ENCODE results near the gene INSIG1. TPM values are rescaled to one million over a fixed set of nuclear protein-coding genes. Genes with fewer than 3 reads are reported as not detected.

INSIG1 gene
- total RNA-seq, 4 donors from 2014 or later: 17.5 to 79.4 (median 29.8) TPM

DNA sequence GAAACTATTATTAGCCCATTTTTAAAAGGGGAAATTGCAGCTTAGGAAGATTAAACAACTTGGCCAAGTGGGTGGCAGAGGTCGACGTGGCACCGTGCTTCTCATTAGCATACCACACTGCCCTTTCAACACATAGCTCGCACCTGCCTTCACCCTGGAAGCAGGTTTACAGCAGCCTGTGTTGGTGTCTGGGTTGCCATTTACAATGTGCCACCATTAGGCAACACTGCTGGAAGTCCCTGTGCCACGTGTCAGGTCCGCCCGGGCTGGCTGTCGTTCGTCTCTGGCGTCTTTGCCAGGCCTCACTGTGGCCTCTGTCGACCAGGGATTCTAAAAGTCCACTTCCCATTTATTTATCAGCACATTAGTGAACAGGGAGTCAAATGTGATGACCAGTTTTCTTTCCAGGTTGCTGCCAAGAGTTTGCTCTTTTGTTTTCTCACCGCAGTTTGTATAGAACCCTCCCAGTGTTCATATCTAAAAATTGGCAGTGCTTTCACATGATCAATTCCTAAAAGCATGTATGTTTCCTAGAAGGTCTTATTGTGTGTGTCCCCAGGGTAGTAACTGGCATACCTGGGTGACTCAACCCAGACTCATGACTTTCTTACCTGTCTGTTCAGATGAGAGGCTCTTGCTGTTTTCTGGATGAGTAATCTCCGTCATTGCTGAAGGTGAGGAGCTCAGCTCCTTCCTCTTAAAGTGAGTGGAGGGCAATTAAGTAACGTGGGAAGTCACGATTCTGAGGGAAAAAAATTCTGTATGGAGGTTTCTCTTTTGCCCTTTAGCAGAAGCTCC lies 9.2 kb downstream of the INSIG1 start:
- TF ChIP-seq POLR2A (IDR thresholded peaks at IDR 0.05): no peak
- TF ChIP-seq, protein P1, sequence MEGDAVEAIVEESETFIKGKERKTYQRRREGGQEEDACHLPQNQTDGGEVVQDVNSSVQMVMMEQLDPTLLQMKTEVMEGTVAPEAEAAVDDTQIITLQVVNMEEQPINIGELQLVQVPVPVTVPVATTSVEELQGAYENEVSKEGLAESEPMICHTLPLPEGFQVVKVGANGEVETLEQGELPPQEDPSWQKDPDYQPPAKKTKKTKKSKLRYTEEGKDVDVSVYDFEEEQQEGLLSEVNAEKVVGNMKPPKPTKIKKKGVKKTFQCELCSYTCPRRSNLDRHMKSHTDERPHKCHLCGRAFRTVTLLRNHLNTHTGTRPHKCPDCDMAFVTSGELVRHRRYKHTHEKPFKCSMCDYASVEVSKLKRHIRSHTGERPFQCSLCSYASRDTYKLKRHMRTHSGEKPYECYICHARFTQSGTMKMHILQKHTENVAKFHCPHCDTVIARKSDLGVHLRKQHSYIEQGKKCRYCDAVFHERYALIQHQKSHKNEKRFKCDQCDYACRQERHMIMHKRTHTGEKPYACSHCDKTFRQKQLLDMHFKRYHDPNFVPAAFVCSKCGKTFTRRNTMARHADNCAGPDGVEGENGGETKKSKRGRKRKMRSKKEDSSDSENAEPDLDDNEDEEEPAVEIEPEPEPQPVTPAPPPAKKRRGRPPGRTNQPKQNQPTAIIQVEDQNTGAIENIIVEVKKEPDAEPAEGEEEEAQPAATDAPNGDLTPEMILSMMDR (IDR thresholded peaks at IDR 0.05): no peak
- WGBS, 2 donors: 69 to 75% methylated on average over 15 of the region's 15 CpGs
- DNase-seq: no peak
- Histone ChIP-seq H3K36me3 (peaks cover 8 to 14% of the 10 kb centered on the region in 2 donors), H3K4me3 (replicated peaks in 1 of 3) (no peak overlapping the region), H3K27me3 (no peaks in the 10 kb centered on the region), H3K4me1 (peaks cover 0 to 7% of the 10 kb centered on the region in 2 donors), H3K9me3 (no peaks in the 10 kb centered on the region), H3K27ac (no peak overlapping the region)
- intact Hi-C loops (cut with DNase I): no loop called here

DNA sequence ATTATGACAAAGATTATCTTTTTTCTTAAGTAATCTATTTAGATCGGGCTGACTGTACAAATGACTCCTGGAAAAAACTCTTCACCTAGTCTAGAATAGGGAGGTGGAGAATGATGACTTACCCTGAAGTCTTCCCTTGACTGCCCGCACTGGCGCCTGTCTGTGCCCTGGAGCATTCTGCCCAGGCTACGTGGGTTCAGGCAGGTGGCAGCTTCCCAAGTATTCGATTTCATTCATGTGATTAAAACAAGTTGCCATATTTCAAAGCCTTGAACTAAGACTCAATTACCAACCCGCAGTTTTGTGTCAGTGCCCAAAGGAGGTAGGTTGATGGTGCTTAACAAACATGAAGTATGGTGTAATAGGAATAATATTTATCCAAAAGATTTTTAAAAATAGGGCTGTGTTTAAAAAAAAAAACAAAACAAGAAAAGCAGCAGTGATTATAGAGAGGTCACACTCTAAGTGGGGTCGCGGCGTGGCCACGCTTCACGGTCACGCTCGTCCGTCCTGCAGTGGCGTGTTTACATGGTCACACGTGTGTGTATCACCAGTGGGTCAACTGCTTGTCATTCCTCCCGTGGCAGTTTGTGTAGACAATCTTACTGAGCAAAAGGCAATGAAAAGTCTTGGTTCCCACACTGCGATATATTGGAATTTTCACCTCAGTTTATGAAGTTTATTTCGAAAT lies 10.8 kb downstream of the INSIG1 start:
- TF ChIP-seq, protein P1 (IDR thresholded peaks at IDR 0.05): no peak
- no peak for TF ChIP-seq POLR2A (IDR thresholded peaks at IDR 0.05)
- peaks cover 8 to 11% of the 10 kb centered on the region in 2 donors for H3K36me3 ChIP-seq
- no peaks in the 10 kb centered on the region for H3K9me3 ChIP-seq
- peaks cover 0 to 7% of the 10 kb centered on the region in 2 donors for H3K4me1 ChIP-seq
- H3K27me3 ChIP-seq: no peaks in the 10 kb centered on the region
- intact Hi-C loops (cut with DNase I): no loop called here
- no peak overlapping the region for H3K4me3 ChIP-seq (replicated peaks in 1 of 3)
- no peak for DNase-seq
- WGBS, 2 donors: 94 to 96% methylated on average over 19 of the region's 19 CpGs
- H3K27ac ChIP-seq: no peak overlapping the region

DNA sequence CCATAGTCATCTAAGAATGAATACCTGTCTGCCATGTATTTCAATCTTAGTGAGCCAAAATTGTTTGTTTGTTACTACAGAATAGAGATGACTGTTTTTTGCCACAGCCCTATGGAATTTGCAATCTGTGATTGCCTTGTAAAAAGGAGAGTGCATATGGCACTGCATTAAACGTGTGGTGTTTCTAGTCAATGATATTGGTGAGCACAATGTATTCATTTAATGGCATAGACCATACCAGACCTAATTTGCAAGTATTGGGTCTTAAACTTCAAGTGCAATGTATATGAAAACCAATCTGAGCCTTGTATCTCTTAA lies 11.3 kb downstream of the INSIG1 start:
- H3K36me3 ChIP-seq: peaks cover 8 to 11% of the 10 kb centered on the region in 2 donors
- H3K27me3 ChIP-seq: no peaks in the 10 kb centered on the region
- no peak for DNase-seq
- 86 to 89% methylated on average over 1 of the region's 1 CpG for WGBS, 2 donors
- H3K4me3 ChIP-seq (replicated peaks in 1 of 3): no peak overlapping the region
- intact Hi-C loops (cut with DNase I): no loop called here
- H3K4me1 ChIP-seq: peaks cover 0 to 7% of the 10 kb centered on the region in 2 donors
- H3K9me3 ChIP-seq: no peaks in the 10 kb centered on the region
- TF ChIP-seq, protein P1 (IDR thresholded peaks at IDR 0.05): no peak
- no peak for TF ChIP-seq POLR2A (IDR thresholded peaks at IDR 0.05)
- no peak overlapping the region for H3K27ac ChIP-seq

GRCh38 chr7:155310425-155311114 lies 12.9 kb downstream of the INSIG1 start:
- intact Hi-C loops (cut with DNase I): no loop called here
- WGBS, 2 donors: 88 to 89% methylated on average over 13 of the region's 13 CpGs
- no peak for DNase-seq
- Histone ChIP-seq H3K27me3 (no peaks in the 10 kb centered on the region), H3K4me3 (replicated peaks in 1 of 3) (no peak overlapping the region), H3K4me1 (peaks cover 0 to 7% of the 10 kb centered on the region in 2 donors), H3K36me3 (peaks cover 8 to 11% of the 10 kb centered on the region in 2 donors), H3K9me3 (no peaks in the 10 kb centered on the region), H3K27ac (no peak overlapping the region)
- TF ChIP-seq, protein P1 (IDR thresholded peaks at IDR 0.05): no peak
- TF ChIP-seq POLR2A (IDR thresholded peaks at IDR 0.05): no peak
